Suprapubic skin (tissue), 4 donors: ENCODE results near the gene TRNAU1AP. TPM values are rescaled to one million over a fixed set of nuclear protein-coding genes. Genes with fewer than 3 reads are reported as not detected.
"Not testable (repeated sequence)": the region's sequence is repeated elsewhere in the genome, so short reads cannot be mapped to it uniquely, and the experiment has no call there.

Source experiments
- DNase-seq, 2 donors: peaks; one replicate each; pipeline ENCODE4 v3.0.0-alpha.2; 2019; ENCODE audit warnings: low spot score in 2 of 2
- H3K27ac ChIP-seq: fragments of 200-600 bp; sonication (generic); one replicate; pipeline ENCODE4 v1.5.1; 2019
- H3K27me3 ChIP-seq: fragments of 200-600 bp; sonication (generic); one replicate; pipeline ENCODE4 v1.5.1; 2019
- H3K36me3 ChIP-seq: fragments of 200-600 bp; sonication (generic); one replicate; pipeline ENCODE4 v1.5.1; 2019
- H3K4me1 ChIP-seq: fragments of 200-600 bp; sonication (generic); one replicate; pipeline ENCODE4 v1.5.1; 2019
- H3K4me3 ChIP-seq: fragments of 200-600 bp; sonication (generic); one replicate; pipeline ENCODE4 v1.5.1; 2019; ENCODE audit warnings: mild to moderate bottlenecking
- H3K9me3 ChIP-seq: fragments of 200-600 bp; sonication (generic); one replicate; pipeline ENCODE4 v1.5.1; 2019
- CTCF ChIP-seq, 2 donors: fragments of 200-600 bp in 1 of 2; fragments of 450-650 bp in 1 of 2; sonication (generic) in 1 of 2; IDR thresholded peaks; one replicate each; pipeline ENCODE4 v1.5.1; 2016 to 2019; ENCODE audit warnings: antibody characterized with exemption in 2 of 2, mild to moderate bottlenecking in 1 of 2, moderate library complexity in 1 of 2
- EP300 ChIP-seq: sonication (generic); formaldehyde crosslinking; IDR thresholded peaks from one replicate; pipeline ENCODE4 v1.6.1; 2017; ENCODE audit warnings: antibody characterized with exemption
- POLR2A ChIP-seq, 2 donors: fragments of 450-650 bp; IDR thresholded peaks; one replicate each; pipeline ENCODE4 v1.6.1; 2017; ENCODE audit warnings: antibody characterized with exemption in 2 of 2, mild to moderate bottlenecking in 2 of 2, moderate library complexity in 2 of 2
- POLR2AphosphoS5 ChIP-seq, 3 donors: sonication (generic); formaldehyde crosslinking; IDR thresholded peaks; one replicate each; pipeline ENCODE4 v1.6.1; 2017; ENCODE audit warnings: antibody characterized with exemption in 3 of 3
- WGBS: methylation state at CpG from one replicate; pipeline ENCODE4 v1.1.5; 2018; 5-methylcytosine and 5-hydroxymethylcytosine counted together
- total RNA-seq, 4 donors: library from RNA; depleted of rRNA; stranded (reverse); fragments of >200 nt; gene quantifications; one replicate each; pipeline ENCODE4 v1.1.0, GENCODE V29; 2016

Gene TRNAU1AP
- total RNA-seq, 4 donors from 2014 or later = 17.6 to 36.7 (median 21.5) TPM

DNA sequence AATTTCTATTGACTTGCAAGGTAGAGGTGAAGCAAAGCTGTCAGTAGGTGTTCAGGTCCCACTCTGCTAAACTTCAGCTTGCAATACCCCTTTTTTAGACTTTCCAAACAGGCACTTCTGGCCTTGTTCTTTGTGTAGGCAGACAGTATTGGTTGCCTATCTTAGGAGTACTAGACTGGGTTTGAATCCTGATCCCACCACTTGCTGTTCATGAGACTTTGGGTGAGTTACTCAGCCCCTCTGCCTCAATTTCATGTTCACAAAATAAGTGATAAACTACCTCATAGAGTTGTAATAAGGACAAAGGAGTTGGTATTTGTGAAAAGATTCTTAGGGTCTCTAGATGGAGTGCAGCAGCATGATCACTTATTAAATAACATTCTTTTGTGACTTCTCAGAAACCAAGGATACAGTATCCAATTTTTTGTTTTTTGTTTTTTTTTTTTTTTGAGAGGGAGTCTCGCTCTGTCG, 41.9 kb upstream of the TRNAU1AP start:
- Histone ChIP-seq H3K27me3 (no peaks in the 10 kb centered on the region), H3K9me3 (no peaks in the 10 kb centered on the region), H3K36me3 (peaks cover 69% of the 10 kb centered on the region), H3K27ac (no peak overlapping the region), H3K4me3 (no peak overlapping the region), H3K4me1 (peaks cover 45% of the 10 kb centered on the region)
- 91% methylated on average over 2 of the region's 2 CpGs for WGBS
- no peak for DNase-seq
- TF ChIP-seq POLR2A (IDR thresholded peaks at IDR 0.05) = no peak
- no peak for TF ChIP-seq POLR2AphosphoS5 (IDR thresholded peaks at IDR 0.05)
- TF ChIP-seq EP300 = no peak
- no peak for TF ChIP-seq CTCF (IDR thresholded peaks at IDR 0.05)

DNA sequence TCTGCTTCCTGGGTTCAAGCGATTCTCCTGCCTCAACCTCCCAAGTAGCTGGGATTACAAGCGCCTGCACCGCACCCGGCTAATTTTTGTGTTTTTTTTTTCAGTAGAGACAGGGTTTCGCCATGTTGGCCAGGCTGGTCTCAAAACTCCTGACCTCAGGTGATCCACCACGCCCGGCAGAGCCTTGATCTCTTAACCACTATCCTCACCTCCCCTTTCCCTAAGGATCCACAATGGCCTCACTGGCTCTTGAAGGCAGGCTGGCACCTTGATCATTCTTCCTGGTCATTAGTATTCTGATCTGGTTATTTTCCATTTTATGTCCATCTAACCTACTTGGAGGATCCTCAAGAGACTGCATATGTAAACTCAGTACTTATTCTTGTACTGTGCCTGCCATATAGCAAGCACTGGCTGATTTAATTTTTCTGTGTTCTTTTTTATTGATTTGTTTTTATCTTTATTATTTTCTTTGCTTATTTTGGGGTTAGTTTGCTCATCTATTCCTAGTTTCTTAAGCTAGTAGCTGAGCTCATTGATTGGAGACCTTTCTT, 40.8 kb upstream of the TRNAU1AP start:
- H3K9me3 ChIP-seq = no peaks in the 10 kb centered on the region
- H3K36me3 ChIP-seq = peaks cover 69% of the 10 kb centered on the region
- DNase-seq = no peak
- TF ChIP-seq POLR2A (IDR thresholded peaks at IDR 0.05) = no peak
- TF ChIP-seq EP300 = no peak
- TF ChIP-seq CTCF (IDR thresholded peaks at IDR 0.05) = no peak
- TF ChIP-seq POLR2AphosphoS5 (IDR thresholded peaks at IDR 0.05) = no peak
- H3K27ac ChIP-seq = no peak overlapping the region
- H3K27me3 ChIP-seq = no peaks in the 10 kb centered on the region
- peaks cover 39% of the 10 kb centered on the region for H3K4me1 ChIP-seq
- WGBS = 88% methylated on average over 7 of the region's 7 CpGs
- H3K4me3 ChIP-seq = no peak overlapping the region

GRCh38 chr1:28514445-28514933, 38.4 kb upstream of the TRNAU1AP start:
- WGBS = 88% methylated on average over 13 of the region's 13 CpGs
- not testable (repeated sequence) for H3K27ac ChIP-seq
- H3K36me3 ChIP-seq = peaks cover 58% of the 10 kb centered on the region

DNA sequence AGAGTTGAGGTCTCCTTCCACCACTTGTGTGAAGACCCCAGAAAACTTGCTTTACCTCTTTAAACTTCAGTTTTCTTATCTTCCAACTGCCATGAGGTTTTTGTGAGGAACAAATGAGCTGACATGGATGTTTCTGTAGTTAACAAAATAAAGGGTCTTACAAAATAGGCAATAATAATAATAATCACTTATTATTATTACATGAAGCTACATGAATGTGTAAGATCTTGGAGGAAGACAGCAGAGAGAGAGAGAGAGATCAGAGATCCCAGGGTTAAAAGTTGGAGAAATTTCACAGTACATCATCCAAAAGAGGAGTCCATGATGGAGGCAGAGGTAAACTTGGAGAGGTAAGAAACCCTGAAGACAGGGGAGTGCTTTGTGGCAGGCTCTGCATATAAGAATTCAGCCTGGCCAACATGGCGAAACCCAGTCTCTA, 36.3 kb upstream of the TRNAU1AP start:
- 92% methylated on average over 1 of the region's 1 CpG for WGBS
- H3K27ac ChIP-seq = no peak overlapping the region

More at GRCh38 chr1:28514445-28514933, 38.4 kb upstream of the TRNAU1AP start:
- H3K4me1 ChIP-seq = peaks cover 34% of the 10 kb centered on the region
- not testable (repeated sequence) for H3K27me3 ChIP-seq, DNase-seq, H3K9me3 ChIP-seq, H3K4me3 ChIP-seq

DNA sequence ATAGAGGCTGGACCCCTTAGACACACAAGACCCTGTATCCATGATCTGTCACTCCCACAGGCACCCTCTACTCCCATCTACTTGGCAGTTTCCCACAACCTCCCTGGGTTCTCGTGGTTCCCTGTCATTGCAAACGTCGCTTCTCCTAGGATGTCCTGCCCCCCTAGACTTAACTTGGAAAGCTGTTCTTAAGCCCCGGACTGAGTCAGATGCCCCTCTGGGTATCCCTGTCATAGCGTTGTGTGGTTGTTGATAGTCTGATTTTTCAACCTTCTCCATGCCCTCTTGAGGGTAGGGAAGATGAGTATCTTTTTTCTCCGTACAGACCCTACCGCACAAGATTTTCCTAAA, 35.3 kb upstream of the TRNAU1AP start:
- TF ChIP-seq POLR2A (IDR thresholded peaks at IDR 0.05) (no peak), EP300 (no peak), CTCF (IDR thresholded peaks at IDR 0.05) (no peak), POLR2AphosphoS5 (IDR thresholded peaks at IDR 0.05) (no peak)
- peaks cover 26% of the 10 kb centered on the region for H3K36me3 ChIP-seq
- H3K9me3 ChIP-seq = no peaks in the 10 kb centered on the region
- no peak for DNase-seq
- WGBS = 7% methylated on average over 7 of the region's 7 CpGs
- no peaks in the 10 kb centered on the region for H3K27me3 ChIP-seq
- peak overlapping the region; percentile 87 for H3K27ac ChIP-seq
- H3K4me3 ChIP-seq = peak overlapping the region; percentile 64
- peaks cover 19% of the 10 kb centered on the region for H3K4me1 ChIP-seq

More for the DNA sequence above, 36.3 kb upstream of the TRNAU1AP start:
- no peak for DNase-seq
- H3K4me3 ChIP-seq = no peak overlapping the region
- no peaks in the 10 kb centered on the region for H3K9me3 ChIP-seq
- TF ChIP-seq POLR2A (IDR thresholded peaks at IDR 0.05) (no peak), POLR2AphosphoS5 (IDR thresholded peaks at IDR 0.05) (no peak), EP300 (no peak), CTCF (IDR thresholded peaks at IDR 0.05) (no peak)
- no peaks in the 10 kb centered on the region for H3K27me3 ChIP-seq
- H3K36me3 ChIP-seq = peaks cover 37% of the 10 kb centered on the region
- H3K4me1 ChIP-seq = peaks cover 19% of the 10 kb centered on the region
